Testis (tissue), 2 donors: Measurements from ENCODE around the gene PRF1.

Experiments used
- POLR2A ChIP-seq: fragments of 450-650 bp; IDR thresholded peaks from one replicate; pipeline ENCODE4 v1.6.1; 2017; ENCODE audit warnings: antibody characterized with exemption, mild to moderate bottlenecking, moderate library complexity
- TF ChIP-seq, protein P1 (sequence below), 3 experiments: fragments of 450-650 bp in 2 of 3; fragments of 200-600 bp in 1 of 3; sonication (generic) in 1 of 3; IDR thresholded peaks; one replicate each; pipeline ENCODE4 v1.5.1; 2016 to 2019; ENCODE audit warnings: antibody characterized with exemption in 3 of 3, mild to moderate bottlenecking in 2 of 3, moderate library complexity in 1 of 3

DNA sequence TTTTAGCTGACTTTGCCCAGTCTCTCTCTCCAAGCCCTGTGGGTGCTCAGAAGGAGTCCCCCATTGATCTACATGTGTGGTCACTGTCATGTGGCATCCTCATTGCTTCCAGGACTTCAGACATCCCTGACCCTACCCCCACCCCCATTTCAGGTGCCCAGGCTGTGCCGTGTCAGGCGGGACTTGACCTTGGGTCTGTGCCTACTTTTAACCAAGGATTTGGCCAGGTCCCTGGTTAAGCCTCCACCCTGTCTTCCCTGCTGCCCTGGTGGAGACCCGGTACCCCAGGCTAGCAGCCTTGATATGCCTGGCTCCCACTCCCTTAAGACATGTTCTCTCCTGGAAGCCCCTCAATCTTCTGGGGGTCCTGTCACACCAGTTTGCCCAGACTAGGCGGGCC, 31.3 kb downstream of the PRF1 start:
- no peak for TF ChIP-seq POLR2A
- TF ChIP-seq, protein P1, sequence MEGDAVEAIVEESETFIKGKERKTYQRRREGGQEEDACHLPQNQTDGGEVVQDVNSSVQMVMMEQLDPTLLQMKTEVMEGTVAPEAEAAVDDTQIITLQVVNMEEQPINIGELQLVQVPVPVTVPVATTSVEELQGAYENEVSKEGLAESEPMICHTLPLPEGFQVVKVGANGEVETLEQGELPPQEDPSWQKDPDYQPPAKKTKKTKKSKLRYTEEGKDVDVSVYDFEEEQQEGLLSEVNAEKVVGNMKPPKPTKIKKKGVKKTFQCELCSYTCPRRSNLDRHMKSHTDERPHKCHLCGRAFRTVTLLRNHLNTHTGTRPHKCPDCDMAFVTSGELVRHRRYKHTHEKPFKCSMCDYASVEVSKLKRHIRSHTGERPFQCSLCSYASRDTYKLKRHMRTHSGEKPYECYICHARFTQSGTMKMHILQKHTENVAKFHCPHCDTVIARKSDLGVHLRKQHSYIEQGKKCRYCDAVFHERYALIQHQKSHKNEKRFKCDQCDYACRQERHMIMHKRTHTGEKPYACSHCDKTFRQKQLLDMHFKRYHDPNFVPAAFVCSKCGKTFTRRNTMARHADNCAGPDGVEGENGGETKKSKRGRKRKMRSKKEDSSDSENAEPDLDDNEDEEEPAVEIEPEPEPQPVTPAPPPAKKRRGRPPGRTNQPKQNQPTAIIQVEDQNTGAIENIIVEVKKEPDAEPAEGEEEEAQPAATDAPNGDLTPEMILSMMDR (IDR thresholded peaks at IDR 0.05) = no peak
